Ramos (cell line): ENCODE measurements around the gene MCM8.

Experiments used
- in situ Hi-C: fragments of 300-500 bp; cut with MboI; formaldehyde crosslinking; loops from one replicate; pipeline ENCODE4 v1.14.3; 2022; ENCODE audit warnings: low sequenced_read_pairs; ENCODE audit not compliant: unreplicated experiment

The MCM8 gene

GRCh38 chr20:5950271-5951031, at the start of gene MCM8, which contains the start of gene TRMT6:
Gene MCM8 (plus strand): TSS chr20:5950652. CDS start chr20:5952016, 1,364 bp downstream.
Gene TRMT6 (minus strand): TSS chr20:5950533. CDS start chr20:5950405, 128 bp downstream.
- in situ Hi-C loops, result no loop called here

DNA sequence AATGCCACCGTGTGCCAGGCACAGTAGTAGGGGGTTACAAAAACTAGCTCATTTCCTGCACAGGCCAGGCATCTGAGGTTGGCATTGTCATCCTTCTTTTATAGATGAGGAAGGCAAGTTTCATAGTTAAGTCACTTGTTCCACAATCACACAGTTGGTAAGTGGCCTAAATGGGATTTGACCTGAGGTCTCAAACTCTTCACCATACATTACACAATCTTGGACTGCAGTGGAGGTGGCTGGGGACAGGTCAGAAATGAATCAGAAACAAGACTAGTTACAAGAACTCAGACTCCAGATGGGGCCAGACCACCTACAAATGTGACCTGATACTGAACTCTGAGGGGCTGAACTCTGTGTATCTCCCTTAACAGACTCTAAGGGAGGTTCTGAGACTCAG, 49.5 kb upstream of the MCM8 start:
- in situ Hi-C loops, result no loop called here

GRCh38 chr20:5908981-5909380, 41.5 kb upstream of the MCM8 start:
- in situ Hi-C loops, result no loop called here

- in situ Hi-C loops, result no loop called here
Observed at GRCh38 chr20:5910186-5910585, 40.3 kb upstream of the MCM8 start.

DNA sequence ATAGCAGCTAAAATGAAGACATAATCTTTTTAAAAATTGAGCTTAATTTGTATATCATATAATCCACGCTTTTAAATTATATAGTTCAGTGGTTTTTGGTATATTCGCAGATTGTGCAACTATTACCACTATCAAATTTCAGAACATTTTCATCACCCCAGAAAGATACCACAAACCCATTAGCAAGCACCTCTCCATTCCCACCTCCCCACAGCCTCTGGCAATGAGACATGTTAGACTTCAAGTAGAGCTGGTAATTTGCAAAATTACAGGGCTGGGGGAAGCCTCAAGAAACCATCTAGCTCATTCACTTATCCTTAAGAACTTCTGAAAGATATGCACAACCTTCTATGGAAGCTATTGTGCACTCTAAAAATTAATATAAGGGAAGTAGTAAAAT, 37.3 kb upstream of the MCM8 start:
- in situ Hi-C loops, result no loop called here

DNA sequence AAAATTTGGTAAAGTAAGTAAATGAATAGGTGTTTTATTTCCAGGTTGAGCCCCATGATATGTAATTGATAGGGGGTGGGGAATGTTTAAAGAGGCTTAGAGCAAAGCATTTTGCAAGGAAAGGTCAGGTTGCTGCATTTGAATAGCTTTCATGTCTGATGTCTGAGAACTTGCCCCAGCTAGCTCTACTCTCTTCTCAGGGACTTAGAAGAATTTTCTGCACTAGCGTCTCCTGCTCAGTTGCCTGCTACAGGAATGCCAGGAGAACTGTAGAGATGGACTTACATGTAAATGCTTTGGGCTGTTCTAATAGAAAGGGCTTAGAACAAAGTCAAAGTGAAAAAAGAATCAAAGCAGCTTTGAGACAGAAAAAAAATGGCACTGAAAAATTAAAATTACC, 35.6 kb upstream of the MCM8 start:
- in situ Hi-C loops, result no loop called here

- in situ Hi-C loops, result no loop called here
Observed at GRCh38 chr20:5918856-5919625, 31.4 kb upstream of the MCM8 start.

DNA sequence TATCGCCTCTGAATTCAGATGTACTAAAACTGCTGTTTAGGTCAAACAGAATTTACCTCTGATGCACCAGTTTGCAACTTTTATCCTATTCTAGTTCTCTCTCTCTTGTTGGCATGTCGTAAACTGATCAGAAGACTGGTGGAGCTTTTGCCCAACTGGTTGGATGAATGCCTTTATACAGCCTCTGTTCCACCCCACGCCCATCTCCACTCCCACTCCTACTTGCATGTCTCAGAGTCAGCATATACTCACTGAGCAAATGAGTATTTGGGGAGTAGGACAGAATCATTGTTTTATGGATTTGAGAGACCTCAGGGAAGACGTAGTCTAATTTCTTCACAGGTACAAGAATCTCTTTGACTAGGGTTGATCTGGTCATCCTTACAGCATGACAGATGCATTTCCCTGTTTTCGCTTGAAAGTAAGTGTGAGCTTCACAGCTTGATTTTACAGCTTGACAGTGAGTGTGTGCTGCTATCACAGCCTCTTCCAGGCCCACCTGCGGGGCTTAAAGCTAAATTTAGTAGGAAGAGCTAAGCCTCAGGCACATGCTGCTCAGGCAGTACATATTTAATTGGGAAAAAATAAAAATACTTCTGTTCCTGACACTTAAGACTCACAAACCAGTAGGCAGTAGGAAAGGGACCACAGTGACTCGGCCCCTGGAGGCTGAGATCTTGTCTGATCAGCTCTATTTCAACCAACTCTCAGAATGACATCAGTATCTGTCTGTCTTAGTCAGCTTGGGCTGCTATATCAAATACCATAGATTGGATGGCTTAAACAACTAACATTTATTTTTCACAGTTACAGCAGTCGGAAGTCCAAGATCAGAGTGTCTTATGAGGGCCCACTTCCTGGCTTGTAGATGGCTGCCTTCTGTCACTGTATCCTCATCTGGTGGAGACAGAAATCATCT, 30.6 kb upstream of the MCM8 start:
- in situ Hi-C loops, result no loop called here

GRCh38 chr20:5920581-5920980, 29.9 kb upstream of the MCM8 start:
- in situ Hi-C loops, result no loop called here

DNA sequence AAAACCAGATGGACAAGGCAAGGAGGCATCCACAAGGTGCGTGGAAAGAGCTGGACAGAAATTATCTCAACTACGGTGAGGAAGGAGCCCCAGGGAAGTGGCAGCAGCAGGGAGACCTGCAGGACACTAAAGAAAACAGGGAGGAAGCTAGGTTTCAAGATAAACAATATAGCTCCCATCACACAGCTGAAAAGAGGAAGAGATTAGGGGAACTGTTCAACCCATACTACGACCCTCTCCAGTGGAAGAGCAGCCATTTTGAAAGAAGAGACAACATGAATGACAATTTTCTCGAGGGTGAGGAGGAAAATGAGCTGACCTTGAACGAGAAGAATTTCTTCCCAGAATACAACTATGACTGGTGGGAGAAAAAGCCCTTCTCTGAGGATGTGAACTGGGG, 27.0 kb upstream of the MCM8 start:
- in situ Hi-C loops, result no loop called here

GRCh38 chr20:5925551-5925950, 24.9 kb upstream of the MCM8 start:
- in situ Hi-C loops, result no loop called here

GRCh38 chr20:5927749-5928462, 22.5 kb upstream of the MCM8 start:
- in situ Hi-C loops, result no loop called here

DNA sequence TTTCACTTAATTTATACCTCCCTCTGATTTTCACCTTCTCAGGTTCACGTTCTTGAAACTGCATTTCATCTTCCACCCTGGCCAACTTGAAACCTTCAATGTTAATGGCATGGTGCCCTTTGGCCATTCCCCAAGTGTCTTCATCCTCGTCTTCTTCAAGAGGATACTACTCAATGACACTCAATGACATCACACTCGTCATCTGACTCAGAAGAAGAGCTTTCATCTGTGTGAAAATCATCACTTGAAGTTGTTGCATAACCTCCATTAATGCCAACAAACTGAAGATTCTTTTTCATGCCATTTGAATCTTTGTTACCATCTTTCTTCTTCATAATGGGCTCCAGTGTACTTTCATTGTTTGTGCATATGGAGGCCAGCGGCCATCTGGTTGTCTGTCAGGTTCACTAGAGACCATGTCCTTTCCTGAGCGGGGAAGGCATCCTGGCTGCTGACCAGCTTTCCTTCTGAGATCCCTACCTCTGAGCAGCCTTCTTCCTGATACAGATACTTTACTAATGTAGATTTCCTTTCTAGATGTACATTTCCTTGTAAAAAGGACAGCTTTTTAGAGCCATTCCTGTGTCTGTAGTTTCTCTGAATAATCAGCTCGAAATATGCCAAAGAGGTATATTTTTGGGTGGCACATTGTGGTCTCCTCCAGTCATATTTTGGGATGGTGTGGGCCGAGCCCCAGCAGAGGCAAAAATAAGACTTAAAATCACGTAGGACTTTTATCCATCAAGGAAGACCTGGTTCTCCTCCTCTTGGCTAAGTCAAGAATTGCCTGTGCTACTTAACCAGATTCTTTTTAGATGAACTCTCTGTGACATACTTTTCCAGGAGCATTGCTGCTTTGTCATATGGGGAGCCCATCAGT, 21.4 kb upstream of the MCM8 start:
- in situ Hi-C loops, result no loop called here

DNA sequence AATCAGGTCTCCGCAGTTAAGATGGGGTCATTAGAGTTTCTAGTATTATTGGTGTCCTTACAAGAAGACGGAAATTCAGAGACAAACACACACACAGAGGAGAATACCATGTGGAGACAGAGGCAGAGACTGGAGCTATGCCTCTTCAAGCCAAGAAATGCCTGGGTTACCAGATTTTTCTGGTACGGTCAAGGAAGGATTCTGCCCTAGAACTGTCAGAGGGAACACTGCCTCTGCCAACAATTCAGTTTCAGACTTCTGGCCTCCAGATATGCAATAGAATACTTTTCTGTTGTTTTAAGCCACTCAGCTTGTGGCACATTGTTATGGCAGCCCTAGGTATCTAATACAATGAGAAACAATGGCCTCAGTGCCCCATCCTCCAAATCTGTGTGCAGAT, 19.0 kb upstream of the MCM8 start:
- in situ Hi-C loops, result loop anchor here (10.0 kb wide), 1 partner anchor 407 kb away; no protein-coding TSS in a partner anchor

- in situ Hi-C loops, result loop anchor here (10.0 kb wide), 1 partner anchor 408 kb away; no protein-coding TSS in a partner anchor
Observed at GRCh38 chr20:5932796-5933195, 17.7 kb upstream of the MCM8 start.

DNA sequence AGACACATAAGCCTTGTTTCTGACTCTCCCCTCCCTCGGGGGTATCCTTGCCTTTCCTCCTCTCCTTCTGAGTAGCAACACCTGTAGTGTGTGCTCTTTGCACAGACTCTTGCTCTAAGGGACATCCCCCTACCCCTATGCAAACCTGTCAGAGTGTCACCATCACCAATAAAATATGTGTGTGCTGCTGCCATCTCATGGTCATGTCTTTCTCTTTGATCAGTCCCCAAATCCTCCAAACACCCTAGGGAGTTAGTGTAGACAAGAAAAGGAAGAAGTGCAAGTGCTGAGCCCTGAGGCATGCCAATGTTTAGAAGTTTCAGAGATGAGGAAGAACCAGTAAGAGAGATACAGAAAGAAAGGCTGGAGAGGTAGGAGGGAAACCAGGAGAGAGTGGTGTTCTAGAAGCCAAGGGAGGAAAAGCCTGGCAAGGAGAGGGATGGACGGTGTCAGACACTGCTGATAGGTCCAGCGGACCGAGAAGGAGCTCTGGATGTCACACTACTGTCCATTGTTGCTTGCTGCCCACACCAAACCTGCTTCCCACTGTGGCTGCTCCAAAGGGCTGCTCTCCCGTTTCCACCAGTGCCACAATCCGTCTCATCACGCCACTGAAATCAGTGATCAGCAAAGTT, 16.5 kb upstream of the MCM8 start:
- in situ Hi-C loops, result loop anchor here (10.0 kb wide), 1 partner anchor 409 kb away; no protein-coding TSS in a partner anchor

DNA sequence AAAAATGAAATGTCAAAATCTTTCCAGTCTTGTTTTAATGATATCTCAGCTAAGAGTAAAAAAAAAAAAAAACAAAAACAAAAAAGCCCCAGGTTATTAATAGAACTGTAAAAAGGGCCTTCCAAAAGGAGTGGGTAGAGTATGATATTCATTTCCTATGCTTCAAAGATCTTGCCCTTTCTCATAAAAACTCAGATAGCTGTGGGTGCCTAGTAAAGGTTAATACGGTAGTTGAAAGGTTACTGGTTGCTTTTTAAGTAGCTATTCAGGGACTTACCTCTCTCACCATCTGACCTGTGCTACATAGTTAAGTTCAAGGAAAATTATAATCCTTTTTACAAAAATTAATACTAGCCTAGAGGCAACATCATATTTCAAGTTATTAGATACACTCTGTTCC, 15.1 kb upstream of the MCM8 start:
- in situ Hi-C loops, result loop anchor here (10.0 kb wide), 1 partner anchor 411 kb away; no protein-coding TSS in a partner anchor

GRCh38 chr20:5936238-5936637, 14.2 kb upstream of the MCM8 start:
- in situ Hi-C loops, result loop anchor here (10.0 kb wide), 1 partner anchor 411 kb away; no protein-coding TSS in a partner anchor
